Stimulated activated CD8-positive, alpha-beta memory T cell treated with anti-CD3 and anti-CD28 coated beads, Interleukin-12 subunit alpha, Interleukin-12 subunit beta, amount 100 ng/mL, for 4 hours (primary cell): Measurements from ENCODE around the gene SLC22A4.
A peak's percentile ranks its signal among the peaks of the same experiment; 100 is the strongest.

ENCODE experiments used
- DNase-seq: peaks from one replicate; pipeline ENCODE4 v3.0.0-alpha.2; 2020; ENCODE audit warnings: low read depth

Gene SLC22A4

DNA sequence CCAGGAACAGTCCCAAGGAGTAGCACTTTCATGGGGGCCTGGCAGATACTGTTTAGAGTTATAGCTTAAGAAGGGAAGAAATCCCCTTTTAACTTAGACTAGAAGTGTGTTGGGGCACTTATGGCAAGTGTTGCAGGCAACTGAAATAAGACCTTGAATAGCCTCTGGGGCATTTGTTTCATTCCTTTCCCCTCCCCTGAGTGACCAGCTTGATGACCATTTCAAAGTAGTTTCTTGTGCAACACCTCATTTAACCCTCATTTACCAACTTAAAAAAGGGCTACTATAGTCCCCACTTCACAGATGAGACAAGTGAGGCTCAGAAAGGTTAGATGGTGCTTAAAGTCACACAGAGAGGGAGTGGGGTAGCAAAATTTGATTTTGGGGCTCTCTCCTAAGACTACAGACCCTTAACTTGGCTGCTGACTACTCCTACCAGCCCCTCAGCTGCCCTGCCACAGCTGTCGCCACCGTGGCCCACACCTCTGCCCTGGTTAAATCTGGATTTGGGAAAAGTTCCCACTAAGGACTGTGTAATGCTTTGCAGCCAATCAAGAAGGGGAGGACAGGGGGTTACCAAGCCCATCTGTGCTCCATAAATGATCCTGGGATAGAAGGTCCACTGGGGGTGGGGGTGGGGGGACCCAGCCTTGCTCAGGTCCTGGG is 31.2 kb upstream of the SLC22A4 start:
- no peak for DNase-seq

GRCh38 chr5:132263548-132264261 is 30.5 kb upstream of the SLC22A4 start:
- DNase-seq: no peak

DNA sequence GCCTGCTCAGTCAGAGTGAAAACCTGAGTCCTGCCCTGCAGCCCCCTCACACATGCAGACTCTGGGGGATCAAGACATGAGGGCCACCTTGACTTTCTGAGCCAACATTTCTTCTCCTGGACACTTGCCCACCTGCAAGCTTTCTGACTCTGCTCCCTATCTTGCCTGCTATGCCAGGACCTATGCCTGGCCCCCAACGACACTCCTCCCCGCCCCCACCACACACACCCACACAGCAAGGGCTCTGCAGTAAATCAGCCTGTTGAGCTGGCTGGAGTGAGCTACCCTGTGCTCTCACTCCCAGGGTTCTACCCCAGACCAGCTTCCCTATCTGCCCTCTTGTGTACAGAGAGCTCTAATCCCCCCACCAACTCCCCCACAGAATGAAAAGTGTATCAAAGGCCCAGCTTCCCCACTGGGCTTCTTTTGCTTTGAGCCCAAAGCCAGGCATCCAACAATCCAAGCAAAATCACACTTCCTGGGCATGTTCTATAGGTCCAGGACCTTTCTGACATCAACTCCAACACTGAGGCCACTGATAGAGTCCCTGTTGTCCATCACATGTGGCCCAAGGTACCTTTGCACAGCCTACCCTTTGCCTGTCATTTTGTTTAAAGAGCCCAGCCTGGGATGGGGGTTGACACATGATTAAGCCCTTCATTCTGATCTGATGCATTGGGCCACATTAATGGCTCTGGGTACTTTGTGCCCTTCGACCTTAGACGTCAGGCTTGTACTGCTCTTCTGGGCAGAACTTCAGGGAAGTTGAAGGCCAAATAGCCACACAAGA is 29.5 kb upstream of the SLC22A4 start:
- DNase-seq: no peak

GRCh38 chr5:132265336-132266030 is 28.7 kb upstream of the SLC22A4 start:
- DNase-seq: no peak

DNA sequence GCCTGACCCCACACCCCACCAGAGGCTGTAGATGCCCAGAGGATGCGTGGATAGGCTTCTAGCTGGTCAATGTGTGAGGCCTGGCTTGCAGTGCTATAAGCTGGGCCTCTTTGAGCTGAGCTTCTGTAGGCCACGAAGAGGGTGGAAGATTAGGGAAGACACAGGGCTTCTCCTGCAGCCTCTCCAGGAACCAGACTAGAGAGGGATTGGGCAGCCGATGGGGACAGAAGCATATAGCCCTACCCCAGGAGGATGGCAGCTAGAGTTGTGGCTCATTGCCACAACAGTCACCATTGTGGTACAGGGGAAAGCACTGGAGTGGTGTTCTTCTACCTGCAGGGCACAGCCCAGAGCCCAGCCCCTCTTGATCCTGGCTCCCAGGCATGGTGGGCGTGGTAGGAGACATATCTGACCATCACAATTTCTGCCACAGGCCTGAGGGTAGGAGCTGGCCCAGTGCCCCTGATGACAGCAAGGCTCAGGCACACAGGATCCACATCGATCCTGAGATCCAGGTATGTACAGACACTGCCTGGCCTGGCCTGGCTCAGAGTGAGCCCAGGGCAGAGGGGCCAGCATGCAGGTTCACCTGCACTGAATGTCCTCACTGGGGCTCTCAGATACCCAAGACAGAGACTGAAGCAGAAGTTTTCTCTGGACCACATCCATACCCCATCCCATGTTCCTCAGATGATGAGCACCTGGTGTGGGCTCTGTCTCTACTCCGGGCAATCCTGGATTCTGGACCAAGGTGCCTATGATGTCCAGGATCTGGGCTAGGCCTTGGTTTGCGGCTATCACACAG is 28.0 kb upstream of the SLC22A4 start:
- no peak for DNase-seq

DNA sequence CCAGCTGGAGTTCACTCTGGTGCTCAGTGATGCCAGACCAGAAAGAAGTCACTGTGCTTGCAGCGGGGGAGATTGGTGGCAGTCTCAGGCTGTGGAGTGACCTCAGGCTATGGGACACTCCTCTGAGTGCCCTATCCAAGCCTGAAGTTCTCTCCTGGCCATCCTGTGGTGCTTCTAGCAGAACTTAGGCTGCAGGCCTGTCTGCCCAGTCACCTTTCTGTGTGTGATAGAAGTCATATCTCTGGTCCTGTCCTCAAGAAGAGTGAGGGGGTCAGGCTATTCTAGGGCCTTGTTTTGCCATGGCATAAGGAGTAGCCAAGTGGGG is 27.4 kb upstream of the SLC22A4 start:
- no peak for DNase-seq

GRCh38 chr5:132267166-132267739 is 26.9 kb upstream of the SLC22A4 start:
- no peak for DNase-seq

DNA sequence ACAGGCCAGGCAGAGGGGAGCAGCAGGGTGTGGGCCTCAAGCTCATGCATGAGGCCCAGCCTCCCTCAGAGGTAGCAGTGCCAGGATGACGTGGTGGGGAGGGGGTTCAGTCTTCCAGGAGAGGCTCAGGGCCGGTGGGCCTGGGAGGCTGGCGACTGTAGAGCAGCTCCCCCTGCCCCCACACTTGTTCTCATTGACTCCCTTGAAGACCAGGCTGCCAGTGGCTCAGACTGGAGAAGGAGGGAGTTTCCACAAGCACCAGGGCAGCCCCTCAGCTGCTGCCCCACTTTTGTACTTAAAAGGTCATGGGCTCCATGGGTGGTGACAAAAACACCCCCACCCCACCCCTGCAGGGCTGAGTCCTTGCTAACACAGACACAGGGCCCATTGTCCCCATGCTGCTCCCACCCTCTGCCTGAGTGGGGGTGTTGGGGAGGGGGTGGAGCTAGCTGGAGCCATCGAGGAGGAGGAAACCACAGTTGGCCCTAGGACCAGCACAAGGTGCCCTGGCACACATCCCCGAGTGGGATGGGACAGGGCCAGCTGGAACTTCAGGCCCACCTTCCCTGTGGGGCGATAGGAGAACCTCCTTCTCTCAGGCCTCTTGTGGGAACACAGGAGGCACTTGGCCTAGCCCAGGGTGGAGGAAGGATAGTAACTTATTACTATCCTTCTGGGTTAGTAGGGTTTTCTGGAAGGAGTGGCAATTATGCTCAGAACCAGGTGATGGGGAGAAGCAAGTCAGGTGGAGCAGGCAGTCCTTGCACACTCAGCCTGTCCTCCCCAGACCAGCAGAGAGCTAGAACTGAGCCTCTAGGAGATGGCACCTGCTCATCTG is 26.0 kb upstream of the SLC22A4 start:
- no peak for DNase-seq

DNA sequence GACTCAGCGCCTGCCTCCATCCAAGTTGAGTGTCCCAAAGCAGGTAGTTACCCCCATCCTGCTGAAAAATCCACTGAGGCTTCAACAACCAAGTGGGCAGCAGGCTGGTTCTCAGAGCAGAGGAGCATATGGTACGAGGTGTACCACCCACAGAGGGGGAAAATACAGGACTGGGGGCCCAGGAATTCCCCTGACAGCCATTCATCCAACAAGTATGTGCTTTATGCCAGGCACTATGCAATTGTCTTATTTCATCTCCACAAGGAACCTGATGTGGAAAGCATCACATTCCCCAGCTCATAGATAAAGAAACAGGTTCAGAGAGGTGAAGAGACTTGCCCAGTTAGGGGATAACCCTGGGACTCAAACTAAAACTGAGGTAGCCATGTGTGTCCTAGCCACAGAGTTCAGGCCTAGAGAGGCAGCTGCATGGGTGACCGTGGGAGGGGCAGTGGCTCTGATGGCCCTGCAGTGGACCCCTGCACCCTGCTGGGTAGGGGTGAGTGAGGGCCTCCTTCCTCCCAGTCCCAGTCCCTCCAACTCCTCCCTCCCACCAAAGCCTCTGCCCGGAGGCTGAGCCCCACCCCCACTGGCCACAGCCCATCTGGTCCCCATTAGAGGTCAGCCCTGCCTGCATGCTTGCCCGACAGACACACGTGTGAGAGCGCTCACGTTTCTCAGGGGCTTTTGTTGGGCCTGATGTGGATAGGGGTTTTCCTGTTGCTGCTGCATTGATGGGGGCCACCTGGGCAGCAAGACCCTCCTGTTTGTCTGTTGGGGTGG is 25.2 kb upstream of the SLC22A4 start:
- DNase-seq: no peak

- no peak for DNase-seq
These were observed 24.4 kb upstream of the SLC22A4 start for GRCh38 chr5:132269635-132270334.

DNA sequence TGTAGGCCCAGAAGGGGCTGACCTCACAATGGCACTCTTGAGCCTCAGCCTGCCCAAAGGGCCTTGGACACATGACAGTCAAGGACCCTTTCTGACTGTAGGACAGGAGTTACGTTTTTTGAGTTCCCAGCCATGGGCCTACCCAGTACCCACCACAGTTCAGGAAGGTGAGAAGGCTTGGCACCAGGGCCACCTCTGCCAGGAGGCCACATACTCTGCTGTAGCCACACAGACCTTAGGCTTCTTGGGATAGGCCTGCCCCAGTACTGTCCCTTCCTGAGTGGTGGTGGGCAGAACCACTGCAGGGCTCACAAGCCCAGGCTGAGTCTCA is 23.9 kb upstream of the SLC22A4 start:
- DNase-seq: no peak

DNA sequence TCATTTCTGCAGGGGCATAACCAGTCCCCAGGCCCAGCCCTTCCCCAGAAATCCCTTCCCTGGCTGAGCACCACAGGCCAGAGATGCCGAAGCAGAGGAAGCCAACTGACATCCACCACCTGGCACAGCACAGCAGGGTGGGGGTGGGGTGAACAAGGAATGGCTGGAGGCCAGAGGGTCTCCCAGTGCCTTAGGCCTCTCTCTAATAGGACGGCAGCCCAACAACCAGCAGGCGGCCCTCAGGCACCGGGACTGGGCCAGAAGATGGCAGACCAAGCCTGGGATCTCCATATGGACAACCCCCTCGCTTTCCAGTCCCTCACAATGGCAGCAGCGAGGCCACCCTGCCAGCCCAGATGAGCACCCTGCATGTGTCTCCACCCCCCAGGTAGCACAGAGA is 23.5 kb upstream of the SLC22A4 start:
- no peak for DNase-seq

DNA sequence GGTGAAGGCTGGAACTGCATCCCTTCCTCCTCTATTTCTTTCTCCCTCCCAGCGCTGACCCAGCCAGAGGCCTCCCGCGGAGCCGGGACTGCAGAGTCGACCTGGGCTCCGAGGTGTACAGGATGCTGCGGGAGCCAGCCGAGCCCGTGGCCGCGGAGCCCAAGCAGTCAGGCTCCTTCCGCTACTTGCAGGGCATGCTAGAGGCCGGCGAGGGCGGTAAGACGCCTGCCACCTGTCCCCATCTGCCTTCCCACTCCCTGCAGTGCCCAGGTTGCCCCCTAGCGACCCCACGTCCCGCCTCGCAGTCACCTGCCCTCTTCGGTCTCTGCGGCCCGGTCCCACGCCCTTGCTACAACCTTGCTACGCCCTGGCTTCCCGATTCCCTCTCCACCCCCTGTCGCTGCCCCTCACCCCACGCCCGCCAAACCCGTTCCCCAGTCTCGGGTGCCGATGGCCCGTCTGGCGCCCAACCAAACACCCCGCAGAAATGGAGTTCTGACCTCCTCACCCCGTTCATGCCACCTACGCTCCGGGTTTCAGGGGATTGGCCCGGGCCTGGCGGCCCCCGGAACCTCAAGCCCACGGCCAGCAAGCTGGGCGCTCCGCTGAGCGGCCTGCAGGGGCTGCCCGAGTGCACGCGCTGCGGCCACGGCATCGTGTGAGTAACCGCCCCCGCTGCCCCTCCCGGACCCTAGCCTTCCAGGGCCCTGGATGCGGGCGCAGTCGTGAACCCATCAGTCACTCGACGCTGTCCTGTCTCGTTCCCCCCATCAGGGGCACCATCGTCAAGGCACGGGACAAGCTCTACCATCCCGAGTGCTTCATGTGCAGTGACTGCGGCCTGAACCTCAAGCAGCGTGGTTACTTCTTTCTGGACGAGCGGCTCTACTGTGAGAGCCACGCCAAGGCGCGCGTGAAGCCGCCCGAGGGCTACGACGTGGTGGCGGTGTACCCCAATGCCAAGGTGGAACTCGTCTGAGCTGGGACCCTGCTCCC is 22.6 kb upstream of the SLC22A4 start:
- no peak for DNase-seq

DNA sequence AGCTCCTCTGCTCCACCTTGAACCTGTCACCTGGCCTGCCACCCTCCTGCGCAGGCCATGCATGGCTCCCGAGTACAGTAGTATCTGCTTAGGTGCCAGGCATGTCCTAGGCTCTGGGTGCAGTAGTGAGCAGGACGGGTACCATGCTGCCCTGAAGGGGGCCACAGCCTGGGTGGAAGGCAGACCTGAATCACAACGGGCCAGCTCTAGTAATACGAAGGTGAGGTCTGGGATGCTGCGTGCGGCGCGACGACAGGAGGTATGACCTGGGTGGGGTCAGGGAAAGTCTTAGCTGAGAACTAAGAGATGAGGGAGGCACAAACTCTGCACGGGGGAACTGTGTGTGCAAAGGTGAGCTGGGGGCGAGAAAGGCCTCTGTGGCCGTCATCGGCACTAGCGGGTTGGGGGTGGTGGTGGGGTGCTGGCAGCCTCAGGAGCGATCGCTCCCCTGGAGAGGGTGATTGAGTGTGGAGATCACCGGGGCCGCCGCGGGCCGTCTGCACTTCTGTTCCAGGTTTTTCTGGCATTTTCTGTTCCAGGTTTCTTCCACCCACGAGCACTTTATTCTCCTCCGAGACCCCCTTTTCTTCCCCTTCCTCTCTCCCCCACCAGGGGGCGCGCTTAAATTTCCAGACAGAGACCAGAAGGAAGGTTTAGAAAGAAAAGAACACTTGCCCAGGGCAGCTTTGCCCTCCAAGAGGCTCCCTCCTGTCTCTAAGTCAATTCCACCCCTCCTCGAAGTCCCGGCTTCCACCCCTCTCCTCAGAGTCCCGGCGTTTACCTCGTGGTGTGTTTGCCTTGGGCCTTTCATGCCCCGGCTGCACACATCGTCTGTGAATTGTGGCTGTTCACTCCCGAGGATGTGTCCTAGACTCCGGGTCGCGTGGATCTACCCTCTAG is 21.6 kb upstream of the SLC22A4 start:
- peak; percentile 37 for DNase-seq

- no peak for DNase-seq
These were observed 20.6 kb upstream of the SLC22A4 start for GRCh38 chr5:132273631-132274030.

DNA sequence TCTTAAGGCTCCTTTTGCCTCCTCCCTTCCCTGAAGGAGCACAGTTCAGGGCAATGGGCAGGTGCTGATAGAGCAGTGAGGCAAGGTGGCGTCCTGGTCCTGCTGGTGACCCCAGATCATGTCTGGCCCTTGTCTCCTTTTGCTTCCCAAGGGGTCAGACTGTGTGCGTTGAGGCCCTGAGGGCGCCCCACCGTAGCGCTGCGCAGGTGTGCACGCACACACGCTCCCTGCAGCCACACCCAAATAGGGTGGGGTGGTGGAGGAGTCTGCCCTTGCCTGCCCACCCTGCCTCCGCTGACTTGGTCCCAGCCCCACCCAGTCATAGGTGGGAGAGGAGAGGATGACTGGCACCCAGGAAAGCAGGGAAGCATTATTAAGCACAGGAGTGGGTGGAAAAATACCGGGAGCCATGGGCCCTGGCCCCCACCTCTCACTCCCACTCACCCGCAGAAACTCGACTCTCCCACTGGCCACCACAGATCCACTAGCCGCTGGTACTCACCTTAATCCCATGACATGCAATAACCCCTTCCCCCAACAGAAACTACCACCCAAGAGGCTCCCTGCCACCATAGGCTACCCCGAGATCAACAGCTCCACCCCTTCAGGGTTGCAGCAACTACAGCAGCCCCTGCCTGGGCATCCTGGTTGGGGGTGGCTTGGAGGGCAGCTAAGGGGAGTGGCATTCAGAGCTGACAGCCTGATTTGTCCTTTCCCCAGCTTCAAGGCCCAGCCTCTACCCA is 20.0 kb upstream of the SLC22A4 start:
- DNase-seq: no peak
